HG02759 (cell line): ENCODE results near the gene RAB3A.
"Not testable (repeated sequence)": the region's sequence is repeated elsewhere in the genome, so short reads cannot be mapped to it uniquely, and the experiment has no call there.

Experiments used
- ATAC-seq: cut with Tn5 transposase; IDR thresholded peaks from one replicate; pipeline ENCODE4 v1.9.1; 2021; ENCODE audit warnings: mild to moderate bottlenecking, moderate library complexity; ENCODE audit not compliant: unreplicated experiment

Gene RAB3A

DNA sequence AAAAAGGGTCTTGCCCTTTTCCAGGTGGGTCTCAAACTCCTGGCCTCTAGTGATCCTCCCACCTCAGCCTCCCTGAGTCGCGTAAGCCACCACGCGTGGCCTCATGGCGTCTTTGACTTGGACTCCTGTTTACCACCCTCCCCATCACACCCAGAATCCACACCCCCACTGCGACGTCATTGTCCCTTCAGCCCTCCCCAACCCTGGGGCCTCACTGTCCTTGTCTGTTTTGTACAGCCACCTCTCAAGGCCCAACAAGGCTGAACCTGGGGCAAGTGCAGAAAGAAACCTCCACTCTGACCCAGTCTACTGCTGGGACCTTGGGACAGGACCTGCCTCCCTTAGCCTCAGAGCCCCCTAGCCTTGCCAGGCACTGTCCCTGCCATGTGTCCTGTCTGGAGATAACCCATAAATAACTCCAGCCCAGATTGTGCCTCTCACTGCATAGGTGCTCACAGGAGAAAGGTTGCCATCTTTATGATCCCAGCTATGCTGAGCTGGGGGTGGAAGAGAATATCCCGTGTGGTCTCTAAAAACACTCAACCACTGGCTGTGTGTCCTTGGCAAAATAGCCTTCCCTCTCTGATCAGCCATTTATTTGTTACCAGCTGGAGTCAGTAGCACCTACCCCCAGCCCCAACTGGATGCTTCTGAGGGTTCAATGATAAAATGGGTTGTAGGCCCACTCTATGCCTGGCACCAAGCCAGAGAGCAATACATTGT lies 32.1 kb downstream of the RAB3A start:
- ATAC-seq = no peak

- ATAC-seq = peak; percentile 26
Measured at GRCh38 chr19:18170714-18171255, 33.1 kb downstream of the RAB3A start.

DNA sequence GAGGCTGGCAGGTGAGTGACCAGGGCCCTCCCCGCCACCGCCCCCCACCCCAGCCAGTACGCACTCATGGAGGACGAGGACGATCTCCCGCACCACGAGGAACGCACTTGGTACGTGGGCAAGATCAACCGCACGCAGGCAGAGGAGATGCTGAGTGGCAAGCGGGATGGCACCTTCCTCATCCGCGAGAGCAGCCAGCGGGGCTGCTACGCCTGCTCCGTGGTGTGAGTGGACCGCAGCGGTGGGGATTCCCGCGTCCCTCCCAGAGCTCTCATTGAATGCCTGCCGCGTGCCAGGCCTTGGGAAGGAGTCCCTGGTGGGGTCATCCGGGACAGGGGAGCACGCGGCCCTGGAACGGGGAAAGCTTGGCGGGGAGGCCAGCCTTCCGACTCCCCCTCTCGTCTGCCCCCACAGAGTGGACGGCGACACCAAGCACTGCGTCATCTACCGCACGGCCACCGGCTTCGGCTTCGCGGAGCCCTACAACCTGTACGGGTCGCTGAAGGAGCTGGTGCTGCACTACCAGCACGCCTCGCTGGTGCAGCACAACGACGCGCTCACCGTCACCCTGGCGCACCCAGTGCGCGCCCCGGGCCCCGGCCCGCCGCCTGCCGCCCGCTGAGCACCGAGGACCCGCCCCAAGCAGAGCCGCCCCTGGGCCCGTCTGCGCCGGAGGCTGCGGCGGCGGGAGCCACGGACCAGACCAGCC lies 35.0 kb downstream of the RAB3A start:
- no peak for ATAC-seq

DNA sequence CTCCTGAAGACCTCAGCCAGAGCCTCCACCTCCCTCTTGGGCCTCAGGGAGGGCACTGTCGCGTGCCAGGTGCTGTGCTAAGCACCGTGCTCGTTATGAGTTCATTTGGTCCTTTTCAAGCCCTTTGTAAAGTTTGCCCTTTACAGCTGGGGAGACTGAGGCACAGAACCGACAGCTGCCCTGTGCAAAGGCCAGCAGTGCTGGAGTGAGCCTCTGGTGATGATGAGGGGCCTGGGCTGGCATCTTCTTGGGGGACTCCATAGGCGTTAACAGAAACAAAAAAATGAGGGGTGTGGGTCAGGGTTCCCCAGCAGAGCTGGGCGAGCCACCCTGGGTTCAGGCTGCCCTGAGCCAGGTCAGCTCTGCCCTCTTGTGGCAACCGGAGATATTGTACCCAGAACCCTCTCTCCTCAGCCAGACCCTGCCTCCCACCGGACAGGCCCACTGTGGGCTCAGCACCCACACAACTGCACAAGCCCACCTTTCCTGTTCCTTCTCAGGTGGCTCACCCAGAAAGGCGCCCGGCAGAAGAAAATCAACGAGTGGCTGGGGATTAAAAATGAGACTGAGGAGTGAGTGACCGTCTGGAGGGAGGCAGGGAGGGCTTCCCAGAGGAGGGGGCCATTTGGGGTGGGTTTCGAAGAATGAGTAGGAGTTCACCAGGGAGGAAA lies 35.7 kb downstream of the RAB3A start:
- peak; percentile 32 for ATAC-seq

DNA sequence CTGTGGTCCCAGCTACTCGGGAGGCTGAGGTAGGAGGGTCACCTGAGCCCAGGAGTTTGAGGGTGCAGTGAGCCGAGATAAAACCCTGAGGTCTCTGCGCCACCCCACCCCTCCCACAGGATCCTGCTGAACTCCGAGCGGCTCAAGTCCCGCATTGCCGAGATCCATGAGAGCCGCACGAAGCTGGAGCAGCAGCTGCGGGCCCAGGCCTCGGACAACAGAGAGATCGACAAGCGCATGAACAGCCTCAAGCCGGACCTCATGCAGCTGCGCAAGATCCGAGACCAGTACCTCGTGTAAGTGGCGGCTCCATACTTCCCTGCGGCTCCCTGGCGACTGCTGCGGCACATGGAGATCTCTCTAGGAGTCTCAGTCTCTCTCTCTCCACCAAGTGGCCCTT lies 36.8 kb downstream of the RAB3A start:
- no peak for ATAC-seq

- ATAC-seq = no peak
Measured at GRCh38 chr19:18165794-18166544, 37.9 kb downstream of the RAB3A start.

- no peak for ATAC-seq
Measured at GRCh38 chr19:18164072-18164471, 39.8 kb downstream of the RAB3A start.

DNA sequence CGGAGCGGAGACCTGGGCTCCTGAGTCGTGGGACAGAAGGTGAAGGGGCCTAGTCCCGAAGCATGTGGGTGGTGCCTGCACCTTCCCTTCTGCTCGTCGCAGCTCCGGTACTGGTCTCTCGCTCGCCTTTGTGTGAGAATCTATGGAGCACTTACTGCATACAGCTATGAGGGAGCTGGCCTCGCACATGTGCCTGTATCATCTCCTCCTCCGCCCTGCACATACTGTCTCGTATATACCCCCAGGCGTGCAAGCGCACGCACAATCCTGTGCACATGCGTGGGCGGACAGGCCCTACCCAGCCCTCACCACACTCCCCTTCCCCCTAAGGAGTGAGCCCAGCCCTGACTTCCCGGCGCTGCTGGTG lies 42.2 kb downstream of the RAB3A start:
- ATAC-seq = no peak

DNA sequence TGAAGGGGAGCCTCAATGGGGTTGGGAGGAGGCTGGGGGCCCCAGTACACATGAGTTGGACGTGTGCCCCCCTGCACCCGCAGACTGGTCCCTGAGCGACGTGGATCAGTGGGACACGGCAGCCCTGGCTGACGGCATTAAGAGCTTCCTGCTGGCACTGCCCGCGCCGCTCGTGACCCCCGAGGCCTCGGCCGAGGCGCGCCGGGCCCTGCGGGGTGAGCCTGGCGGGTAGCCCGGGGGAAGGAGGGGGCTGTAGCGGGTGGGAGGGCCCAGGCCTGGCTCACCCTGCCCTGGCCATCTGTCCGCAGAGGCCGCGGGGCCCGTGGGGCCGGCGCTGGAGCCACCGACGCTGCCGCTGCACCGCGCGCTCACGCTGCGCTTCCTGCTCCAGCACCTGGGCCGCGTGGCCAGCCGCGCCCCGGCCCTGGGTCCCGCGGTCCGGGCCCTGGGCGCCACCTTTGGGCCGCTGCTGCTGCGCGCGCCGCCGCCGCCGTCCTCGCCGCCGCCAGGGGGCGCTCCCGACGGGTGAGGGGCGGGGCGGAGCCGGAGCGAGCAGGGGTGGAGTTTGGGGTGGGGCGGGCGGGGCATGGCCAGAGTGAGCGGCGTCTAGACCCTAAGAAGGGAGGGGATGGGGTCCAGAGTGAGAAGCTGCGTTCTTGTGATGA lies 42.7 kb downstream of the RAB3A start:
- peak; percentile 79 for ATAC-seq

GRCh38 chr19:18160493-18160970 lies 43.3 kb downstream of the RAB3A start:
- no peak for ATAC-seq

DNA sequence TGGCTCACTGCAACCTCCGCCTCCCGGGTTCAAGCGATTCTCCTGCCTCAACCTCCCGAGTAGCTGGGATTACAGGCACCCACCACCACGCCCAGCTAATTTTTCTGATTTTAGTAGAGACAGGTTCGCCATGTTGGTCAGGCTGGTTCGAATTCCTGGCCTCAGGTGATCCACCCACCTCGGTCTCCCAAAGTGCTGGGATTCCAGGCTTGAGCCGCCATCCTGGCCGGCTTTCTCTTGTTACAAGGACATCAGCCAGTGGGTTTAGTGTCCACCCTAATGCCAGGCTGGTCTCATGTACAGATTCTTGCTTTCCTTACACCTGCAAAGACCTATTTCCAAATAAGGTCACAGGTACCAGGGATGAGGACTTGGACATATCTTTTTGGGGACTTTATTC lies 44.0 kb downstream of the RAB3A start:
- no peak for ATAC-seq

DNA sequence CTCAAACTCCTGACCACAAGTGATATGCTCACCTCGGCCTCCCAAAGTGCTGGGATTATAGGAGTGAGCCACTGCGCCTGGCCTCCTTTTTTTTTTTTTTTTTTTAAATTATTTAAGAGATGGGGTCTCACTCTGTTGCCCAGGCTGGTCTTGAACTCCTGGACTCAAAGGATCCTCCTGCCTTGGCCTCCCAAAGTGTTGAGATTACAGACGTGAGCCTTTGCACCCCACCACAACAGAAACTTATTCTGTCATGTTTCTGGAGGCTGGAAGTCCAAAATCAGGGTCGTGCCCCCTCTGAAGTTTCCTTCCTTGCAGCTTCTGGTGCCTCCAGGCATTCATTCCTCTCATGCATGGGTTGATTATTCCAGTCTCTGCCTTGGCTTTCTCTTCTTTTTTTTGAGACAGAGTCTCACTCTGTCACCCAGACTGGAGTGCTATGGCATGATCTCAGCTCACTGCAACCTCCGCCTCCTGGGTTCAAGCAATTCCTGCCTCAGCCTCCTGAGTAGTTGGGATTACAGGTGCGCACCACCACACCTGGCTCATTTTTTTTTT lies 44.7 kb downstream of the RAB3A start:
- ATAC-seq = not testable (repeated sequence)

DNA sequence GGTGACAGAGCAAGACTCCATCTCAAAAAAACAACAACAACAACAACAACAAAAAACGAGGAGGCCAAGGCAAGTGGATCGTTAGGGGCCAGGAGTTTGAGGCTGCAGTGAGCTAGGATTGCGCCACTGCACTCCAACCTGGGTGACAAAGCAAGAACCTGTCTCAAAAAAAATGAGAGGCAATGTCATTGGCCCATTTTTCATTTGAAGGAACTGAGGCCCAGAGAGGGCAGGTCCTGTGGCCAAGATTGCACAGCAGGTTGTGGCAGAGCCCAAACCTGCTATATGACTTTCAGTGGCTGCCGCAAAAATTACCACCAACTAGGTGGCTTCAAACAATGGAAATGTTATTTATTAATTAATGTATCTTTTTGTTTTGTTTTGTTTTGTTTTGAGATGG lies 45.4 kb downstream of the RAB3A start:
- ATAC-seq = no peak

GRCh38 chr19:18157465-18158063 lies 46.3 kb downstream of the RAB3A start:
- no peak for ATAC-seq

- no peak for ATAC-seq
Measured at GRCh38 chr19:18156841-18157464, 46.9 kb downstream of the RAB3A start.

GRCh38 chr19:18156268-18156667 lies 47.6 kb downstream of the RAB3A start:
- no peak for ATAC-seq

DNA sequence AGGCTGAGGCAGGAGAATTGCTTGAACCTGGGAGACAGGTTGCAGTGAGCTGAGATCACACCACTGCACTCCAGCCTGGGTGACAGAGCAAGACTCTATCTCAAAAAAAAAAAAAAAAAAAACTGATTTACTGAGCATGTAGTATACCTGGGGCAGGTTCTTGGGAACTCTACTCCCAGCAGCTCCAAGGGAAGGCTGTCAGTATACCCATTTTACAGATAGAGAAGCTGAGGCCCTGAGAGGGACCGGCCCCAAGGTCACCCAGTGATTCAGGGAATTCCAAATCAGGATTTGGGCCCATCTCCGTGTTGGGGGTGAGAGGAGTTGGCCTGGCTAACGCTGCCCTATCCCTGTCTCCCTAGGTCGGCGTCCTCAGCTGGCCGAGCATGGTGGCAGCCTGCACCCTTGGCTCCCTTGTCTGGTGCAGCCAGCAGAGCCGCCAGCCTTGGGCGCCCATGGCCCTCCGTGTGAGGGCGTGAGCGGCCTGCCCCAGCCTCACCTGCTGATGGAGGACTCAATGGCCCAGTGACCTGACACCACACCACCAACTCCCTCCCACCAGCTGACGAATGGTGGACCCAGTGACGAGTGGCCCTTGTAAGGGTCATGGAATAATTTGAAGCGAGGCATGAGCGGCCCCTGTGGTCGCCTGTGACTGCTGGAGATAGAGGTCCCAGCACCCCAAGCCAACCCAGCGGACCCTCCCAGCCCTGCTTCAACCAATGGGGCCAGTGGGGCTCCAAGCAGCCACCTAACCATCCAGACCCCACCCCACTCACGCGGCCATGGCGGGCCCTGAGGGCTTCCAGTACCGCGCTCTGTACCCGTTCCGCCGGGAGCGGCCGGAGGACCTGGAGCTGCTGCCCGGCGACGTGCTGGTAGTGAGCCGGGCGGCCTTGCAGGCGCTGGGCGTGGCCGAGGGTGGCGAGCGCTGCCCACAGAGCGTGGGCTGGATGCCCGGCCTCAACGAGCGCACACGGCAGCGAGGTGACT lies 48.5 kb downstream of the RAB3A start:
- ATAC-seq = no peak

DNA sequence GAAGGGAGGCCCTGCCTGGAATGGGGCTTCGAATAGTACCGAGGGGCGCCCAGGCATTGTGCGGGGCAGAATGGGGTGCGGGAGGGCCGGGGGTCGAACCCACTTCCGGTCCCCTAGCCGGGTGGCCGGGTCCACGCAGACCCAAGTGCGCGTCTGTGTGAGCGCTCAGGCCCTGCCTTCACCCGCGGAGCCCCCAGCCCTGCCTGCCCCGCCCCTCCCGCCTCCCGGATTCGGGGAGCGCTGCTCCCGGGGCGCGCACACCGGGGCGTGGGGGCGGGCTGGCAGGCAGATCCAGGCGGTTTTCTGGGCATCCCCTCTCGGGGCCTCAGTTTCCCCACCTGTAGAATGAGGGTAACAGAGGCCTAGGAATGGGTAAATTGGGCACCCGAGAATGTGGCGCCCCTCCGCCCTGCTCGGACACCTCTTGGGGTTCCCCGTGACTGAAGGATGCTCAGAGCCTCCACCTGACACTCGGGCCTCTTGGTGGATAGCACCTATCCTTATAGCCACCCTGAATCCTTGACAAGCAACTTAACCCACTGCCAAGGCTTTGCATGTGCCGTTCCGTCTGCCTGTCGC lies 50.2 kb downstream of the RAB3A start:
- ATAC-seq = no peak
